Measurements from ENCODE around the gene CCDC30. TPM values are rescaled to one million over a fixed set of nuclear protein-coding genes. Genes with fewer than 3 reads are reported as not detected.
A peak's percentile ranks its signal among the peaks of the same experiment; 100 is the strongest.

CCDC30 gene
- total RNA-seq, 1 donor from 2014 or later: 3.4 TPM

- Mint-ChIP-seq H3K36me3 (ENCODE audit: low read depth, unreplicated experiment) (no peaks in the 10 kb centered on the region), H3K9me3 (ENCODE audit: unreplicated experiment) (no peaks in the 10 kb centered on the region), H3K27me3 (ENCODE audit: unreplicated experiment) (peaks cover 1% of the 10 kb centered on the region), H3K4me3 (ENCODE audit: unreplicated experiment) (no peak overlapping the region), H3K27ac (ENCODE audit: unreplicated experiment) (no peak overlapping the region), H3K4me1 (ENCODE audit: unreplicated experiment) (peaks cover 12% of the 10 kb centered on the region)
- no peak for DNase-seq (ENCODE audit: low spot score)
- TF ChIP-seq CTCF (IDR thresholded peaks at IDR 0.05; ENCODE audit: unreplicated experiment): no peak
These were observed 183.0 kb downstream of the CCDC30 start for GRCh38 chr1:42646056-42646455.

DNA sequence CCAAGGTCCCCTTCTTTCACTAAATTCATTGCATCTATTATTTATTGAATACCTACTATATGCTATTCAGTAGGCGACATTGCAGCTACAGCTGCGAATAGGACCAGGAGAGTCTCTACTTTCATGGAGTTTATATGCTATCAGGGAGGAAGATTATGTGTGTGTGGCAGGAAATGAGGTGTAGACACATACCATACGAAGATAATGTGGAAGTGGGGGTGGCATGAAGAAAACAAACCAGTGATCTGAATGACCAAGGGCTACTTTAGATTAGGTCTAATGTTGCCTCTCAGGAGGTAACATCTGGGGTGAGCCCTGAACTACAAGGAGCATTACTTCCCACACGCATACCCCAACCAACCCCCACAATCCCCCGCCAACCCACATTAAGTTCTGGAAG, 194.1 kb downstream of the CCDC30 start:
- Mint-ChIP-seq H3K9me3 (ENCODE audit: unreplicated experiment) (no peaks in the 10 kb centered on the region), H3K4me3 (ENCODE audit: unreplicated experiment) (peak overlapping the region; percentile 95), H3K27ac (ENCODE audit: unreplicated experiment) (peak overlapping the region; percentile 14), H3K27me3 (ENCODE audit: unreplicated experiment) (peaks cover 2% of the 10 kb centered on the region), H3K36me3 (ENCODE audit: low read depth, unreplicated experiment) (peaks cover 7% of the 10 kb centered on the region), H3K4me1 (ENCODE audit: unreplicated experiment) (peaks cover 21% of the 10 kb centered on the region)
- no peak for TF ChIP-seq CTCF (IDR thresholded peaks at IDR 0.05; ENCODE audit: unreplicated experiment)
- DNase-seq (ENCODE audit: low spot score): no peak

DNA sequence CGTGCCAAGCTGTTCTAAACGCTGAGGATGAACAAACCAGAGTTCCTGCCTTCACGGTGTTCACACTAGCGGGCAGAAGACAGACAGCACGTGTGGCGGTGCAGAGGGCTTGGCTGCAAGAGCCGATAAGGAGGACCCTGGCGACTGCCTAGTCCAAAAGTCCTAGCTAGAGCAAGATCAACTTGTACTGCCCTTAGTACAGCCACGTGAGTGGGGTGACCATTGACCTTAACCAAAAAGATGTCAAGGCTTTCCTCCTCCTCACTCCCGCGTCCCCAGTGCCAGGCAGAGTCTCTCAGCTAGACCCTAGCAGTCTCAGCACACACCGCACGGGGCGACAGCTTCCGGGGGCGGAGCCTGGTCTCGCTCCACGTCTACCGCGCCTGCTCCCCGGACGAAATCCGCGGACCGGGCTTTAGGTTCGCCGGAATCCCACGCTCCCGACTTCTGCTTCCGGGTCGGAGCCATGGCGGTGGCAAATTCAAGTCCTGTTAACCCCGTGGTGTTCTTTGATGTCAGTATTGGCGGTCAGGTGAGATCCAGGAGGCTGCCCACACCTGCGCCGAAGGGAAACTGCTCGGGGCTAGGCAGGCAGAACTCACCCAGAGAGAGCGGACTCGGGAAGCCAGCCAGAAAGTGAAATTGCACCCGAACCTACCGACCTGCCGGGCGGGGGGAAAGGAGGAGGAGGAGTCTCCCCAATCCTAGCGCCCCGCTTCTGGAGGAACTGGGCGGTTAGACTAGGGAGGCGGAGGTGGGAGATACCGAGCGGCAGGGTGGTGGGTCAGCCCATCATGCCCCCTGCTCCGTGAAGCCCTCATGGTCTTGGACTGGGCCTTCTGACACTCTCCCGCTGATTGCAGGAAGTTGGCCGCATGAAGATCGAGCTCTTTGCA, 195.1 kb downstream of the CCDC30 start, which contains the start of gene PPIH:
TSS of gene PPIH (plus strand) at position 443 of the 896 bp plus-strand sequence. CDS start at position 467, 24 bp downstream.
- Mint-ChIP-seq H3K4me1 (ENCODE audit: unreplicated experiment) (peaks cover 21% of the 10 kb centered on the region), H3K9me3 (ENCODE audit: unreplicated experiment) (no peaks in the 10 kb centered on the region)
- TF ChIP-seq CTCF (IDR thresholded peaks at IDR 0.05; ENCODE audit: unreplicated experiment): no peak

GRCh38 chr1:42658877-42659337, 195.8 kb downstream of the CCDC30 start:
- TF ChIP-seq CTCF (IDR thresholded peaks at IDR 0.05; ENCODE audit: unreplicated experiment): no peak
- peaks cover 21% of the 10 kb centered on the region for H3K4me1 Mint-ChIP-seq (ENCODE audit: unreplicated experiment)

More for the DNA sequence above, 195.1 kb downstream of the CCDC30 start, which contains the start of gene PPIH:
- Mint-ChIP-seq H3K27me3 (ENCODE audit: unreplicated experiment) (peaks cover 2% of the 10 kb centered on the region), H3K4me3 (ENCODE audit: unreplicated experiment) (peak within 1 kb of the TSS; percentile 95), H3K27ac (ENCODE audit: unreplicated experiment) (peak within 1 kb of the TSS; percentile 69), H3K36me3 (ENCODE audit: low read depth, unreplicated experiment) (peaks cover 7% of the 10 kb centered on the region)
- DNase-seq (ENCODE audit: low spot score): peak; percentile 91

More at GRCh38 chr1:42658877-42659337, 195.8 kb downstream of the CCDC30 start:
- Mint-ChIP-seq H3K27ac (ENCODE audit: unreplicated experiment) (peak overlapping the region; percentile 69), H3K9me3 (ENCODE audit: unreplicated experiment) (no peaks in the 10 kb centered on the region), H3K4me3 (ENCODE audit: unreplicated experiment) (peak overlapping the region; percentile 95), H3K36me3 (ENCODE audit: low read depth, unreplicated experiment) (peaks cover 7% of the 10 kb centered on the region), H3K27me3 (ENCODE audit: unreplicated experiment) (peaks cover 2% of the 10 kb centered on the region)
- DNase-seq (ENCODE audit: low spot score): no peak

Data from endothelial cell (in vitro differentiated cells).